Measurements from ENCODE around the gene MVB12B.
"Not testable (repeated sequence)": the region's sequence is repeated elsewhere in the genome, so short reads cannot be mapped to it uniquely, and the experiment has no call there.

DNA sequence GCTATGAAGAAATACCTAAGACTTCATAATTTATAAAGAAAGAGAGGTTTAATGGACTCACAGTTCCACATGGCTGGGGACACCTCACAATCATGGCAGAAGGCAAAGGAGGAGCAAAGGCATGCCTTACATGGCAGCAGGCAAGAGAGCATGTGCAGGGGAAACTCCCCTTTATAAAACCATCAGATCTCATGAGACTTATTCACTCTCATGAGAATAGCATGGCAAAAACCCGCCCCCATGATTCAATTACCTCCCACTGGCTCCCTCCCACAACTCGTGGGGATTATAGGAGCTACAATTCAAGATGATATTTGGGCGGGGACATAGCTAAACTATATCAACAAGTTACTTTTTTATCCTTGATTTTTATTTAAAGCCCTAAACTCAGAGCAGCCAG lies 150.8 kb downstream of the MVB12B start:
- not testable (repeated sequence) for TF ChIP-seq SUZ12 (IDR thresholded peaks at IDR 0.05; ENCODE audit: extremely low read depth, insufficient read depth, insufficient read length); YY1 (IDR thresholded peaks at IDR 0.05; ENCODE audit: insufficient read depth, insufficient read length); ZNF274 (IDR thresholded peaks at IDR 0.05; ENCODE audit: low read depth, low read length)
